EH (cell line): ENCODE measurements around the gene HUWE1.
"Not testable (repeated sequence)": the region's sequence is repeated elsewhere in the genome, so short reads cannot be mapped to it uniquely, and the experiment has no call there.

Source experiments
- DNase-seq: peaks from one replicate; pipeline ENCODE4 v3.0.0-alpha.2; 2015; ENCODE audit warnings: low read depth

Gene HUWE1, protein sequence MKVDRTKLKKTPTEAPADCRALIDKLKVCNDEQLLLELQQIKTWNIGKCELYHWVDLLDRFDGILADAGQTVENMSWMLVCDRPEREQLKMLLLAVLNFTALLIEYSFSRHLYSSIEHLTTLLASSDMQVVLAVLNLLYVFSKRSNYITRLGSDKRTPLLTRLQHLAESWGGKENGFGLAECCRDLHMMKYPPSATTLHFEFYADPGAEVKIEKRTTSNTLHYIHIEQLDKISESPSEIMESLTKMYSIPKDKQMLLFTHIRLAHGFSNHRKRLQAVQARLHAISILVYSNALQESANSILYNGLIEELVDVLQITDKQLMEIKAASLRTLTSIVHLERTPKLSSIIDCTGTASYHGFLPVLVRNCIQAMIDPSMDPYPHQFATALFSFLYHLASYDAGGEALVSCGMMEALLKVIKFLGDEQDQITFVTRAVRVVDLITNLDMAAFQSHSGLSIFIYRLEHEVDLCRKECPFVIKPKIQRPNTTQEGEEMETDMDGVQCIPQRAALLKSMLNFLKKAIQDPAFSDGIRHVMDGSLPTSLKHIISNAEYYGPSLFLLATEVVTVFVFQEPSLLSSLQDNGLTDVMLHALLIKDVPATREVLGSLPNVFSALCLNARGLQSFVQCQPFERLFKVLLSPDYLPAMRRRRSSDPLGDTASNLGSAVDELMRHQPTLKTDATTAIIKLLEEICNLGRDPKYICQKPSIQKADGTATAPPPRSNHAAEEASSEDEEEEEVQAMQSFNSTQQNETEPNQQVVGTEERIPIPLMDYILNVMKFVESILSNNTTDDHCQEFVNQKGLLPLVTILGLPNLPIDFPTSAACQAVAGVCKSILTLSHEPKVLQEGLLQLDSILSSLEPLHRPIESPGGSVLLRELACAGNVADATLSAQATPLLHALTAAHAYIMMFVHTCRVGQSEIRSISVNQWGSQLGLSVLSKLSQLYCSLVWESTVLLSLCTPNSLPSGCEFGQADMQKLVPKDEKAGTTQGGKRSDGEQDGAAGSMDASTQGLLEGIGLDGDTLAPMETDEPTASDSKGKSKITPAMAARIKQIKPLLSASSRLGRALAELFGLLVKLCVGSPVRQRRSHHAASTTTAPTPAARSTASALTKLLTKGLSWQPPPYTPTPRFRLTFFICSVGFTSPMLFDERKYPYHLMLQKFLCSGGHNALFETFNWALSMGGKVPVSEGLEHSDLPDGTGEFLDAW (N-terminal part only)

DNA sequence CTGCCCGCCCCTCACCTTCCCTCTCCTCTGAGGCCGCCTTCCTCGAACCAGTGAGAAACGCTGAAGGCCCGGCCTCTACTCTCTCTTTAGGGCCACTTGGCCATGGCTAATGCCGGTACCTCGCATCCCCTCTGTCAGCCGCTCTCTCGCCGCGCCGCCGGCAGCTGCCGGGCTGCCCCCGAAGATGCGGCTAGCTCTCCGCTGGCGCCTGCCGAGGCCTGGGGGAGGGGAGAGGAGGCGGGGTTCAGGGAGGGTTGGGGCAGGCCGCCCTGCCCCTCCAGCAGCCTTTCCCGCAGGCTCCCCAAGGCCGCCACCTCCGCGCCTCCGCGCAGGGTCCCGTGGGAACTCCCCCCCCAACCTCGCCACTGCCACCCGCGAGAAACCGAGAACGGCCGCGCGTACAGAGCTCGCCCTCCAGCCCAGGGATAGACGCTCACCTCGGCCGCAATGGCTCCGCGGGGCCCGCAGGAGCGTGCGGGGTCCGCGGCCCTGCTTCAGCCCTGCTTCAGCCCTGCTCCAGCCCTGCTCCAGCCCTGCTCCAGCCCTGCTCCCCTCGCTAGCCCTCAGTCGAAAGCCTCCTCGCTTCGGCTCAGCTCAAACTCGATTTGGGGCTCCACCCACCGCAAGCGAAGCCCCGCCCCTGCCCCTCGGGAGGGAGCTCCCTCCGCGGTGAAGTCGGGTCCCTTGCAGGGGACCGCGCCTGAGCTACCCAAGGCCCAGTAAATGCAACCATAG is at the start of gene HUWE1:
Gene HUWE1, minus strand, starts transcription at position 569 of the 735 bp plus-strand sequence. CDS start 32,612 bp downstream, outside the sequence.
- DNase-seq = peak; percentile 71

DNA sequence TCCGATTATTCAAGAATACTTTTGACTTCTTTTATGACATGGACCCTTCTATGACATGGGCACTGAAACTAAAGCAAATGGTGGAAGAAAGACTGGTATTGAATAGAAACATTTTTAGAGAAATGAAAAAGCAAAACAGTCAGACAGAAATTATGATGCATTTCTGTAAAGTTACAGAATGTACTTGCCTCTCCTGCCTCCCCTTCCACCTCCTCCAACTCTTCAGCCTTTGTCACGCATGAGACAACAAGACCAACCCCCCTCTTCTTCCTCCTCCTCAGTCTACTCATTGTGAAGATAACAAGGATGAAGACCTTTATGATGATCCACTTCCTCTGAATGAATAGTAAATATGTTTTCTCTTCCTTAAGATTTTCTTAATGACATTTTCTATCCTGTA is 46.3 kb upstream of the HUWE1 start:
- DNase-seq = no peak

DNA sequence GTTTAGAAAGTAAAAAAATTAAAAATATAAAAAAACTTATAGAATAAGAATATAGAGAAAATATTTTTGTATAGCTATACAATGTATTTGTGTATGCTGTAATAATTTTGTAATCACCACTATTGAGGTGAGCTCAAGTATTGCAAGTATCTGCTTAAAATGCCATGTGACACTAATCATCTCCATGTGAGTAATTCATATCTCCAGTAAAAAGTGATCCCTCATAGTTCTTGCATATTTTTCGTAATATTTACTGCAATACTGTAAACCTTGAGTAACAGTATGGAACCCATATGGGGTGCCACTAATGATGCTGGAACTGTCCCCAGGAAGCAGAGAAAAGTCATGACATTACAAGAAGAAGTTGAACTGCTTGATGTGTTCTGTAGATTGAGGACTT is 43.2 kb upstream of the HUWE1 start:
- no peak for DNase-seq

DNA sequence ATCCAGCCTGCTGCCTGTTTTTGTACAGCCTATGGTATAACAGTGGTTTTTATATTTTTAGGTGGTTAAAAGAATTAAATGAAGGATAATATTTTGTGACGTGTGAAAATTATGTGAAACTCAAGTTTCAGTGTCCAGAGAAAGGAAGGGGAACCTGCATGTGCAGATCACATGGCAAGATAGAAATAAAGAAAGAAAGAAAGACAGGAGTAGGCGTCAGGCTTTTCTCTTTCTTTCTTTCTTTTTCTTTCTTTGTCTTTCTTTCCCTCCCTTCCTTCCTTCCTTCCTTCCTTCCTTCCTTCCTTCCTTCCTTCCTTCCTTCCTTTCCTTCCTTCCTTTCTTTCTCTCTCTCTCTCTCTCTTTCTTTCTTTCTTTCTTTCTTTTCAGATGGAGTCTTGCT is 42.0 kb upstream of the HUWE1 start:
- no peak for DNase-seq

DNA sequence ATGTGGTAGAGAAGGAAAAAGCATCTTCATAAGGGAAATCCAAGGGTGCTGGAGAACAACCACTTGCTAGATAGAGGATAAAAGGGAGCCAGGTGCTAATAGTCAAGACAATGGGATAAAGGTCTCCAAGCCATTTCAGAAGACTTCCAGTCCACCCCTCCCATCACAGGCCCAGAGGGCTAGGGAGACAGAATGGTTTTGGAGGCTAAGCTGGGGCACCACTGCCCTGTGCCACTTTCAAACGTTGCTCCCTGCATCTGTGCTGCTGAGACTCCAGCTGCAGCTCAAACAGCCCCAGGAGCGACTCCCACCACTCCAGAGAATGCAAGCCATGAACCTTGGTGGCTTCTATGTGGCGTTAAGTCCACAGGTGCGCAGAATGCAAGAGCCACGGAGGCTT is 38.4 kb upstream of the HUWE1 start:
- no peak for DNase-seq

DNA sequence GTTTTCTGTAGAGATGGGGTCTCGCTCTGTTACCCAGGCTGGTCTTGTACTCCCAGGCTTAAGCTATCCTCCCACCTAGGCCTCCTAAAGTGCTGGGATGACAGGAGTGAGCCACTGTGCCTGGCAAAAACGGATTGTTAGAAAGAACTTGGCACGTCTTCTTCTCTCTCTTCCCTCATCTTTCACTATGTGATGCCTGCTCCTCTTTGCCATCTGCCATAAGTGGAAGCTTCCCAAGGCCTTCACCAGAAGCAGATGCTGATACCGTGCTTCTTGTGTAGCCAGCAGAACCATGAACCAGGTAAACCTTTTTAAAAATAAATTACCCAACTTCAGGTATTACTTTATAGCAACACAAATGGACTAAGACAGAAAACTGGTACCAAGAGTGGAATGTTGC is 36.9 kb upstream of the HUWE1 start:
- no peak for DNase-seq

DNA sequence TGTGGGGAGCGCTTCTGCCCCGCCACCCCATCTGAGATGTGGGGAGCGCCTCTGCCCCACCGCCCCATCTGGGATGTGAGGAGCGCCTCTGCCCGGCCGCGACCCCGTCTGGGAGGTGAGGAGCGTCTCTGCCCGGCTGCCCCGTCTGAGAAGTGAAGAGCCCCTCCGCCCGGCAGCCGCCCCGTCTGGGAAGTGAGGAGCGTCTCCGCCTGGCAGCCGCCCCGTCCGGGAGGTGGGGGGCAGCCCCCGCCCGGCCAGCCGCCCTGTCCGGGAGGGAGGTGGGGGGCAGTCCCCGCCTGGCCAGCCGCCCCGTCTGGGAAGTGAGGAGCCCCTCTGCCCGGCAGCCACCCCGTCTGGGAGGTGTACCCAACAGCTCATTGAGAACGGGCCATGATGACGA is 35.1 kb upstream of the HUWE1 start:
- not testable (repeated sequence) for DNase-seq

DNA sequence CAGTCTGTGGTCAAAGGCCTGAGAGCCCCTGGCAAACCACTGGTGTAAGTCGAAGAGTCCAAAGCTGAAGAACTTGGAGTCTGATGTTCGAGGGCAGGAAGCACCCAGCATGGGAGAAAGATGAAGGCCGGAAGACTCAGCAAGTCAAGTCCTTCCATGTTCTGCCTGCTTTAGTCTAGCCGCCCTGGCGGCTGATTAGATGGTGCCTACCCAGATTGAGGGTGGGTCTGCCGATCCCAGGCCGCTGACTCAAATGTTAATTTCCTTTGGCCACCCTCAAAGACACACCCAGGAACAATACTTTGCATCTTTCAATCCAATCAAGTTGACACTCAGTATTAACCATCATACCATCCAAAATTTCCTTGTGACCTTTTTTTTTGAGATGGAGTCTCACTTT is 33.1 kb upstream of the HUWE1 start:
- not testable (repeated sequence) for DNase-seq

DNA sequence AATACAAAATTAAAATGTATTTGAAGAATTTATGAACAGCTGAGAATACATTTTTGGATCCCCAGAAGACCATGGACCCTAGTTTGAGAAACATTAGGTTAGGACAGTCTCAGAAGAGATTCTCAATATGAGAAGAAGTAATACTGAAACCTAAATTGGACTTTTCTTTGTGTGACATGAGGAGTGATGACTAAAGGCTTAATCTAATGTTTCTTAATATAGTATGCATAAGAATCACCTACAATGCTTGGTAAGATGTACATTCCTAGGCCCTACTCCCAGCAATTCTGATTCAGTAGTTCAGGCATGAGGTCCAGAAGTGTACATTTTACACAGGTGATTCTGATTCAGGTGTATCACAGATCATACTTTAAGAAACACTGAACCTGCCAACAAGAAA is 31.6 kb upstream of the HUWE1 start:
- no peak for DNase-seq

DNA sequence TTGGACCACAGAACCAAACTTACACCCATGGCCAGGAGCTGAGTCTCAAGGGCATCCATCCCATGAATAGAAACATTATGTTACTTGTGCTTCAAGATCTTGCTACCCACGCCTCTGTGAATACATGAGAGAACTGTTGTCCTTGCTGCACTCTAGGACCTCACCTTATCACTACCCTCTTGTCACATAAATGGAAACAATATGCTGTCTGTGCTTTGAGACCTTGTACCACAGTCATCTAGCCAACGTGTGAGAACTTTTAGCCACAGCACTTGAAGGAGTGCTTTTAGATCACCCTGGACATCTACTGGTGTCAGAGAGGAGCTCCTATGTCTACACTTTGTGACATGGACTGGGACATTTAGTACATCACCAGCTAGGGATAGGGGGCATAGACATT is 30.7 kb upstream of the HUWE1 start:
- no peak for DNase-seq

DNA sequence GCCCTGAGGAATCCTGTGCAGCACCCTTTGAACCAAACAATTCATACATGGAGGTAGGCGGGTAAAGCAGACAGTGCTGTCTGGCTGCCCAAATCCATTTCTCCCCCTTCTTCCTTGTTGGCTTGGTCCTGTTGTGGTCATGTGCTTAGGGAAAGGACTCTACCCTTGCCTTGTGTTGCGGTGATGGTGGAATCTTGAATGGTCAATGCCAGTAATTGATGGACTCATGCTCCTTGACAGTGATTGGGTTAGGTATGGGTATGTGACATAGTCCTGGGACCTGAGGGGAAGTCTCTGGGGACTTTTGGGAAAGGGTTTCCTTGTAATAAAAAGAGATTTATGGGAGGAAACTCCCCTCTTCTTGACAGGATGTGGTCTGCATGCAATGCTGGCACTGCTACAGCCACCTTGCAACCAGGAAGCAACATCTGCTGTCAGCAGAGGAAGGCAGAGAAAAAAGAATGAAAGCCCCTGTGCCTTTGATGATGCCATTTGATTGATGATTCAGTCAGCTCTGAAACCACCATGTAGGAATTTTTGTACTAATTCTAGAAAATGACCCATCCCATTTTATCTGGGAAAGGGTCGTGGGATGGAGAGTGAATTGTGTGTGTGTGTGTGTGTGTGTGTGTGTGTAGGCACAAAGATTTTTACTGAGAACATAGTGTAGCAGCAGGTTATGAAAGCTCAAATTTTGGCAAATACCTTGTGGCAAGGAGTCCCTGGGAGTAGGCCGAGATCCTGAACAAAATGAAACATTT is 30.0 kb upstream of the HUWE1 start:
- DNase-seq = peak; percentile 36

DNA sequence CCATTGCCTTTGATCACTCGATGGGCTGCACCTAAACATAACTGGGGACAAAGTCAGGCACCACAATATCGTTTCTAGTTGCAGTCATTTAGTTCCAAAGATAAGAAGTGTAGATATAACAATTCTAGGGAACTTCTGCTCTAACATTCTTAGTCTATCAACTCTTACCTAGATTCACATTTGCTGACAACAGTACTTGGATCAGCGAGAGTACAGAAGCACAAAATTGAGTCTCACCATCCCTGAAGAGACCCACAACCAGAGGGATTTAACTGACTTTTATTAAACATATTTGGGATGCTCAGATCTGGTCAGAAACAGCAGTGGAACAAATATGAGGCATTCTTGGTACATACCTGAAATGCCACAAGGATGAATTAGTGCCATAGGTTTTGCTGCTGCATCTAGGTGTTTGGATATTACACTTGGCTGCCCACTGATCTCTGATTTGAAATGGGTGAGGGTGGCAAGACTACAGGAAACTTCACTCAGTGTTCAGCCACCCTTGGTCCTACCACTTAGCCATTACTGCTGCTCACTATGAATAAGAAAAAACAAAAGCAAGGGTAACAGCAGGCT is 28.9 kb upstream of the HUWE1 start:
- DNase-seq = no peak

DNA sequence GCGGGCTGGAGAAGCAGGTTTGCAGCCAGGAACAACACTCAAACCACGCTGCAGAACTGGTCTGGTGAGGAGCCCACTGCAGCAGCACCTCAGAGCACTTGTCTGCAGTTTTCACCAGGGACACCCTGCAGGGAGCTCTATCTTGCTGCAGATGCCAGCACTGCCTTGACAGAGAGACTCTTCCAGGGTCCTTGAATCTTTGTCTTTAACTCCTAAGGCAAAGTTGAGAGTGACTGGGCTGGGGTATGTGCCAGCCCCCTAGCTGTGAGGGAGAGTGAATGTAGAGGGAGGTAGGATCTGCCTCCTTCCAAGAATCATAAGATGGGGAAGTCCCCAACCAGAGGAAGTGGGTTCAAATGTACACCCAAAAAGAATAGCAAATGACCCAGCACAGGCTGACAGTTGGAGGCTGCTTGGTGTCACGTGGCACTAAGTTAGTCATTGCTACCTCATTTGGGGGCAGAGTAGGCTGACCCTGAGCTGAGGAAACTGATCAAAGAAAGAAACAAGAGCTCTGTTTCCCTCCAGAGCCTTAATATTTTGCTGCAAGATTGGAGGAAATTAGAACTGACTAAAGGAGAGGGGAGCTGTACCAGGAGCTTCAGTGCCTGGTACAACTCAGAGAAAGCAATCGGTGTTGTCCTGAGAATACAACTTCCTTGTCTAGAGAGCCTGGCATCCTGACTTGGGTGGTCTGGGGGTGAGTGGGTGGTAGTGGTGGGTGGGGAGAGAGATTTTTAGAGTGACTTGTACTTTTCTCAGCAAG is 28.2 kb upstream of the HUWE1 start:
- DNase-seq = peak; percentile 14

DNA sequence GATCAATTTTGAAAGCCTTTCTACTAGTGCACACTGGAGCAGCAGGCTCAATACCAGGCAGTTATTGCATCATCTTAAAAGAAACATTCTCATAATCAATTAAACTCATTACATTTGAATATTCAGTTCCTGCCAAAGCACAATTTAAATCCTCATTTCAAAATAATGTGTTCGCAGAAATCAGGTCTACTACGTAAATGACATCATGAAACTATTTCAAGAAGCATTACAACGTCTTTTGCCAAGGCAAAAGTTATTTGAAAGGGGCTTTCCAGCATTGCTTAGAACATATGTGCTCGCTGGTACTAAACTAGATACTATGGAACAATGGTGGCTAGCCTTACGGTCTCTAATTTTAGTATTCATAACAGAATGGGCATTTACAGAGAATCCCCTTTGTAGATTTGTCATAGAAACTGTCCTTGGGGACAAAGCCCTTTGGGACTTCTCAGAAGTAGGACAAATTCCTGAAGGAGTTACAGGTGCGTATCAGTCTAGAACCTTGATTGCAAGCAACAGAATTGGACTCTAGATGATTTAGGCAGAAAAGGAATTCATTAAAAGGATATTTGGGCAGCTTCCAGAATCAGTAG is 27.6 kb upstream of the HUWE1 start:
- no peak for DNase-seq

DNA sequence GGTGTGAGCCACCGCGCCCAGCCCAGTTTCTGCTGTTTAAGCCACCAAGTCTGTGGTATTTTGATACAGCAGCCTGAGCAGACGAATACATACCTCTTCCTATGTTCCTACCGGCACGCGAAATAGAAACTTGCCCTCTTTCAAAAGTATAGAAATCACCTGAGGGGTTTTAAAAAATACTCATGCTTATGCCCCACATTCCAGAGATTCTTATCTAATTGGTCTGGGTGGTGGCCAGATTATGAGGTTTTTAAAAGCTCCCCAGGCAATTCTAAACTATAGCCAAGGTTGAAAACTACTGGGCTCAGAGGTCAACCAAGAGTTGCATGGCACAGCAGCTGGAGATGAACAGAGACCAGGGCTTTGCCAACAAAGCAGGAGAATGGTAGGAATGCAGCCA is 24.9 kb upstream of the HUWE1 start:
- DNase-seq = no peak

DNA sequence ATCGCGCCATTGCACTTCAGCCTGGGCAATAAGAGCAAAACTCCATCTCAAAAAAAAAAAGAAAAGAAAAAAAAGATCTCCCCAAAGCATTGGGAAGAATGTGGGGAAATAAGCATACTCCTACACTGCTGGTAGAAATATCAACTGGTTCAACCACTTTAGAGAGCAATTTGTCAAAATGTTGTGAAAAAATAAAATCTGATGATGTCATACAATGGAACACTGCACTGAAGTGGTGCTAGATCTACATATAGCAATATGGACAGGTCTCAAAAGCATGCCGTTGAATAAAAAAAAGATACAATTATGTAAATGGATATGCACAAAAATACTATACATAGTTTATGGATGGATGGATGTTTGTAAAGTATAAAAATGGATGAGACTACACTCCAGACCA is 18.3 kb upstream of the HUWE1 start:
- DNase-seq = no peak

DNA sequence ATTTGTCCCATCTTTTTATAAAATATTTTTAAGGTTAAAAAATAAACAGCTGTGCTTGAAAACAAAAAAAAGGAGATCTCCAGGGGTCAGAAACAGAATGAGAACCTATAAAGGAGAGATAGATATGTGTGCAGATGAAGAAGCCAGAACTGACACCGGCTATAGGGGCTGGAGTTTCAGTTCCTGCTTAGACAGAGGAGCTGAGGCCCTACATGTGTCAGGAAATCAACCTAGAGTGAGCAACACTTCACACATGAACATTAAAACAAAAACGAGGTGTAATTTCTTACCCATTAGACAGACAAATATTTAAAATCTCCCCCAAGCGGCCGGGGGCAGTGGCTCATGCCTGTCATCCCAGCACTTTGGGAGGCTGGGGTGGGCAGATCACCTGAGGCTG is 17.8 kb upstream of the HUWE1 start:
- no peak for DNase-seq

DNA sequence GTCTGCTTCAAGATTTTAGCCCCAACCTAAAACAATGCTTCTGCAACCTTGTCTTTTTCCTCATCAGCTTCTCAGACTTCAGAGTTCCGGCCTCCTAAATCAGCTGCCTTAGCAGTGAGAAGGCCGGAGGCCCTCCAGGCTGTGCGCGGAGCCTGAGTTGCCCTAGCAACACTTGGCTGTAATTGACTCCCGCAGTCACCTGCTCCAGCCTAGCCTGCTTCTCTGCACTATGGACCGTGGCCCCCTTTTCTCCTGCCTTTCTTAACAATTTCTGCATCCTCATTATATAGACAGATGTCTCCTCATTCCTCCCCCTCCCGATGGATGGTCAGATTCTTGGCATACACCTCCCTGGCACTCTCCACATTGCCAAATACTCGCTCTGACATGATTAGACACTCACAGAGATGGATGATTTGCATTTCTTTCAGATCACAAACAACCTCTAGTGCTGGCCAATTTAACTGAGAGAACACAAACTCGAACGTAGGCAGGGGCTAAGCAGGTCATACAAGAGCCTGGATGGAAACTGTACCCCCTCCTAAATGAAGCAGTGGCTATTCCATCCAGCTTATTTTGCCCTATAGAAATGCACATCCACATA is 9.5 kb upstream of the HUWE1 start:
- DNase-seq = no peak

DNA sequence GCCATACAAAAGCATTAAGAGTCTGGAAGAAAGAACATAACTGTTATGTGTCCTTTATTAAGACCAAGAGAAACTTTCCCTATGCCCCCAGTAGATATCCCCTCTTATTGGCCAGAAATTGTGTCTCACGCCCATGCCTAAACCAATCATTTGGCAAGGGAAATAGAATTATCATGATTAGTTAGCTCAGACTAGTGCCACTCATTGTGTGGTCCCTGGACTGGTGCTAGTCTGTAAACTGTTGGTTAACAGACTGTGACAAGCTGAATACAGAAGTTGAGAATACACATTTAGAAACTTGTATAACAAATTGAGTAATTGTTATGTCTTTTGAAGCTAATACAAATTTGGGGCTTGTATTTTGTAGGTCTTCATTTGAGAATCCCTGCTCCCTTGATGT is 8.1 kb upstream of the HUWE1 start:
- no peak for DNase-seq
